ENCODE data around the gene LEUTX.

DNA sequence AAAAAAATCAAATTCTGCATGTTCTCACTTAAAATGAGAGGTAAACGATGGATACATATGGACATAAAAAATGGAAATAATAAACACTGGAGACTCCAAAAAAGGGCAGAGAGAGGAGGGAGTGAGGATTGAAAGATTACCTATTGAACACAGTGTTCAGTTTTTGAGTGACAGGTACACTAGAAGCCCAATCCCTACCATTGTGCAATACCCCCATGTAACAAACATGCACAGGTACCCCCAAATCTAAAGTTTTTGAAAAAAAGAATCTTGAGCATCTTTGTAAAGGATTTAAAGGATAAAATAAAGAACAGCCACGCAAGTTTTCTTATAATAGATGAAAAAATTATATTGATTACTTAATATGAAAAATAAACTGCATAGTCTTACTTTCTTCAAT lies 24.1 kb upstream of the LEUTX start:
- TF ChIP-seq POLR2A (IDR thresholded peaks at IDR 0.05) (no peak), CTCF (IDR thresholded peaks at IDR 0.05) (no peak)

Data from right lobe of liver (tissue), 4 donors.